ENCODE data around the gene MYH13. TPM values are rescaled to one million over a fixed set of nuclear protein-coding genes. Genes with fewer than 3 reads are reported as not detected.

MYH13 gene
- polyA plus RNA-seq, 2 donors = 0.04 to 0.08 TPM

- Histone ChIP-seq H3K9me3 (ENCODE audit: control insufficient read depth in 2 of 2, insufficient read depth in 1 of 2, low read depth in 1 of 2, low read length in 1 of 2) (no peaks in the 10 kb centered on the region), H3K27me3 (ENCODE audit: control insufficient read depth in 1 of 2, insufficient read depth in 2 of 2, low read length in 2 of 2) (no peaks in the 10 kb centered on the region), H3K4me1 (ENCODE audit: control insufficient read depth in 2 of 2, insufficient read depth in 2 of 2, low read length in 1 of 2) (no peaks in the 10 kb centered on the region), H3K4me3 (ENCODE audit: low read depth in 1 of 2, low read length in 2 of 2) (no peak overlapping the region), H3K27ac (ENCODE audit: low read depth in 2 of 2, low read length in 1 of 2) (no peak overlapping the region), H3K36me3 (ENCODE audit: control insufficient read depth in 2 of 2, insufficient read depth in 2 of 2, low read length in 1 of 2) (no peaks in the 10 kb centered on the region)
- 74 to 76% methylated on average over 15 of the region's 15 CpGs for WGBS, 2 donors
Measured at GRCh38 chr17:10328971-10329923, 43.6 kb downstream of the MYH13 start.

GRCh38 chr17:10328206-10328605 lies 44.6 kb downstream of the MYH13 start:
- no peaks in the 10 kb centered on the region for H3K27me3 ChIP-seq (ENCODE audit: control insufficient read depth in 1 of 2, insufficient read depth in 2 of 2, low read length in 2 of 2)
- H3K9me3 ChIP-seq (ENCODE audit: control insufficient read depth in 2 of 2, insufficient read depth in 1 of 2, low read depth in 1 of 2, low read length in 1 of 2) = no peaks in the 10 kb centered on the region
- H3K27ac ChIP-seq (ENCODE audit: low read depth in 2 of 2, low read length in 1 of 2) = no peak overlapping the region
- 80 to 90% methylated on average over 7 of the region's 7 CpGs for WGBS, 2 donors
- no peak overlapping the region for H3K4me3 ChIP-seq (ENCODE audit: low read depth in 1 of 2, low read length in 2 of 2)
- H3K4me1 ChIP-seq (ENCODE audit: control insufficient read depth in 2 of 2, insufficient read depth in 2 of 2, low read length in 1 of 2) = no peaks in the 10 kb centered on the region
- no peaks in the 10 kb centered on the region for H3K36me3 ChIP-seq (ENCODE audit: control insufficient read depth in 2 of 2, insufficient read depth in 2 of 2, low read length in 1 of 2)

GRCh38 chr17:10327640-10328039 lies 45.2 kb downstream of the MYH13 start:
- no peak overlapping the region for H3K27ac ChIP-seq (ENCODE audit: low read depth in 2 of 2, low read length in 1 of 2)

GRCh38 chr17:10325031-10325695 lies 47.6 kb downstream of the MYH13 start:
- no peaks in the 10 kb centered on the region for H3K4me1 ChIP-seq (ENCODE audit: control insufficient read depth in 2 of 2, insufficient read depth in 2 of 2, low read length in 1 of 2)
- WGBS, 2 donors = 71 to 72% methylated on average over 4 of the region's 4 CpGs
- no peaks in the 10 kb centered on the region for H3K27me3 ChIP-seq (ENCODE audit: control insufficient read depth in 1 of 2, insufficient read depth in 2 of 2, low read length in 2 of 2)
- no peaks in the 10 kb centered on the region for H3K36me3 ChIP-seq (ENCODE audit: control insufficient read depth in 2 of 2, insufficient read depth in 2 of 2, low read length in 1 of 2)
- H3K4me3 ChIP-seq (ENCODE audit: low read depth in 1 of 2, low read length in 2 of 2) = no peak overlapping the region
- no peak overlapping the region for H3K27ac ChIP-seq (ENCODE audit: low read depth in 2 of 2, low read length in 1 of 2)
- no peaks in the 10 kb centered on the region for H3K9me3 ChIP-seq (ENCODE audit: control insufficient read depth in 2 of 2, insufficient read depth in 1 of 2, low read depth in 1 of 2, low read length in 1 of 2)

More at GRCh38 chr17:10327640-10328039, 45.2 kb downstream of the MYH13 start:
- Histone ChIP-seq H3K4me1 (ENCODE audit: control insufficient read depth in 2 of 2, insufficient read depth in 2 of 2, low read length in 1 of 2) (no peaks in the 10 kb centered on the region), H3K9me3 (ENCODE audit: control insufficient read depth in 2 of 2, insufficient read depth in 1 of 2, low read depth in 1 of 2, low read length in 1 of 2) (no peaks in the 10 kb centered on the region), H3K4me3 (ENCODE audit: low read depth in 1 of 2, low read length in 2 of 2) (no peak overlapping the region), H3K36me3 (ENCODE audit: control insufficient read depth in 2 of 2, insufficient read depth in 2 of 2, low read length in 1 of 2) (no peaks in the 10 kb centered on the region), H3K27me3 (ENCODE audit: control insufficient read depth in 1 of 2, insufficient read depth in 2 of 2, low read length in 2 of 2) (no peaks in the 10 kb centered on the region)
- WGBS, 2 donors = 39 to 40% methylated on average over 10 of the region's 10 CpGs

GRCh38 chr17:10323812-10324610 lies 48.8 kb downstream of the MYH13 start:
- WGBS, 2 donors = 82 to 85% methylated on average over 11 of the region's 11 CpGs
- H3K36me3 ChIP-seq (ENCODE audit: control insufficient read depth in 2 of 2, insufficient read depth in 2 of 2, low read length in 1 of 2) = no peaks in the 10 kb centered on the region

GRCh38 chr17:10318535-10318934 lies 54.3 kb downstream of the MYH13 start:
- H3K4me3 ChIP-seq (ENCODE audit: low read depth in 1 of 2, low read length in 2 of 2) = no peak overlapping the region
- H3K27me3 ChIP-seq (ENCODE audit: control insufficient read depth in 1 of 2, insufficient read depth in 2 of 2, low read length in 2 of 2) = no peaks in the 10 kb centered on the region
- WGBS, 2 donors = 58 to 61% methylated on average over 8 to 9 of the region's 9 CpGs
- no peak overlapping the region for H3K27ac ChIP-seq (ENCODE audit: low read depth in 2 of 2, low read length in 1 of 2)
- no peaks in the 10 kb centered on the region for H3K4me1 ChIP-seq (ENCODE audit: control insufficient read depth in 2 of 2, insufficient read depth in 2 of 2, low read length in 1 of 2)
- no peaks in the 10 kb centered on the region for H3K9me3 ChIP-seq (ENCODE audit: control insufficient read depth in 2 of 2, insufficient read depth in 1 of 2, low read depth in 1 of 2, low read length in 1 of 2)
- no peaks in the 10 kb centered on the region for H3K36me3 ChIP-seq (ENCODE audit: control insufficient read depth in 2 of 2, insufficient read depth in 2 of 2, low read length in 1 of 2)

More at GRCh38 chr17:10323812-10324610, 48.8 kb downstream of the MYH13 start:
- Histone ChIP-seq H3K27ac (ENCODE audit: low read depth in 2 of 2, low read length in 1 of 2) (no peak overlapping the region), H3K4me1 (ENCODE audit: control insufficient read depth in 2 of 2, insufficient read depth in 2 of 2, low read length in 1 of 2) (no peaks in the 10 kb centered on the region), H3K9me3 (ENCODE audit: control insufficient read depth in 2 of 2, insufficient read depth in 1 of 2, low read depth in 1 of 2, low read length in 1 of 2) (no peaks in the 10 kb centered on the region), H3K4me3 (ENCODE audit: low read depth in 1 of 2, low read length in 2 of 2) (no peak overlapping the region), H3K27me3 (ENCODE audit: control insufficient read depth in 1 of 2, insufficient read depth in 2 of 2, low read length in 2 of 2) (no peaks in the 10 kb centered on the region)

GRCh38 chr17:10317543-10317834 lies 55.3 kb downstream of the MYH13 start:
- 76 to 79% methylated on average over 5 of the region's 5 CpGs for WGBS, 2 donors
- no peak overlapping the region for H3K27ac ChIP-seq (ENCODE audit: low read depth in 2 of 2, low read length in 1 of 2)
- no peaks in the 10 kb centered on the region for H3K9me3 ChIP-seq (ENCODE audit: control insufficient read depth in 2 of 2, insufficient read depth in 1 of 2, low read depth in 1 of 2, low read length in 1 of 2)
- no peaks in the 10 kb centered on the region for H3K4me1 ChIP-seq (ENCODE audit: control insufficient read depth in 2 of 2, insufficient read depth in 2 of 2, low read length in 1 of 2)
- no peaks in the 10 kb centered on the region for H3K27me3 ChIP-seq (ENCODE audit: control insufficient read depth in 1 of 2, insufficient read depth in 2 of 2, low read length in 2 of 2)
- no peaks in the 10 kb centered on the region for H3K36me3 ChIP-seq (ENCODE audit: control insufficient read depth in 2 of 2, insufficient read depth in 2 of 2, low read length in 1 of 2)
- no peak overlapping the region for H3K4me3 ChIP-seq (ENCODE audit: low read depth in 1 of 2, low read length in 2 of 2)

- H3K27me3 ChIP-seq (ENCODE audit: control insufficient read depth in 1 of 2, insufficient read depth in 2 of 2, low read length in 2 of 2) = no peaks in the 10 kb centered on the region
- H3K27ac ChIP-seq (ENCODE audit: low read depth in 2 of 2, low read length in 1 of 2) = no peak overlapping the region
- no peaks in the 10 kb centered on the region for H3K36me3 ChIP-seq (ENCODE audit: control insufficient read depth in 2 of 2, insufficient read depth in 2 of 2, low read length in 1 of 2)
- no peaks in the 10 kb centered on the region for H3K4me1 ChIP-seq (ENCODE audit: control insufficient read depth in 2 of 2, insufficient read depth in 2 of 2, low read length in 1 of 2)
- no peak overlapping the region for H3K4me3 ChIP-seq (ENCODE audit: low read depth in 1 of 2, low read length in 2 of 2)
- WGBS, 2 donors = 57 to 74% methylated on average over 19 of the region's 19 CpGs
- no peaks in the 10 kb centered on the region for H3K9me3 ChIP-seq (ENCODE audit: control insufficient read depth in 2 of 2, insufficient read depth in 1 of 2, low read depth in 1 of 2, low read length in 1 of 2)
Measured at GRCh38 chr17:10316801-10317542, 55.8 kb downstream of the MYH13 start.

GRCh38 chr17:10314329-10314728 lies 58.5 kb downstream of the MYH13 start:
- no peak overlapping the region for H3K27ac ChIP-seq (ENCODE audit: low read depth in 2 of 2, low read length in 1 of 2)
- H3K27me3 ChIP-seq (ENCODE audit: control insufficient read depth in 1 of 2, insufficient read depth in 2 of 2, low read length in 2 of 2) = no peaks in the 10 kb centered on the region
- no peaks in the 10 kb centered on the region for H3K4me1 ChIP-seq (ENCODE audit: control insufficient read depth in 2 of 2, insufficient read depth in 2 of 2, low read length in 1 of 2)
- H3K4me3 ChIP-seq (ENCODE audit: low read depth in 1 of 2, low read length in 2 of 2) = no peak overlapping the region
- WGBS, 2 donors = 66 to 69% methylated on average over 5 of the region's 5 CpGs
- H3K9me3 ChIP-seq (ENCODE audit: control insufficient read depth in 2 of 2, insufficient read depth in 1 of 2, low read depth in 1 of 2, low read length in 1 of 2) = no peaks in the 10 kb centered on the region
- no peaks in the 10 kb centered on the region for H3K36me3 ChIP-seq (ENCODE audit: control insufficient read depth in 2 of 2, insufficient read depth in 2 of 2, low read length in 1 of 2)
